ENCODE measurements around the gene SUCO.

The SUCO gene

DNA sequence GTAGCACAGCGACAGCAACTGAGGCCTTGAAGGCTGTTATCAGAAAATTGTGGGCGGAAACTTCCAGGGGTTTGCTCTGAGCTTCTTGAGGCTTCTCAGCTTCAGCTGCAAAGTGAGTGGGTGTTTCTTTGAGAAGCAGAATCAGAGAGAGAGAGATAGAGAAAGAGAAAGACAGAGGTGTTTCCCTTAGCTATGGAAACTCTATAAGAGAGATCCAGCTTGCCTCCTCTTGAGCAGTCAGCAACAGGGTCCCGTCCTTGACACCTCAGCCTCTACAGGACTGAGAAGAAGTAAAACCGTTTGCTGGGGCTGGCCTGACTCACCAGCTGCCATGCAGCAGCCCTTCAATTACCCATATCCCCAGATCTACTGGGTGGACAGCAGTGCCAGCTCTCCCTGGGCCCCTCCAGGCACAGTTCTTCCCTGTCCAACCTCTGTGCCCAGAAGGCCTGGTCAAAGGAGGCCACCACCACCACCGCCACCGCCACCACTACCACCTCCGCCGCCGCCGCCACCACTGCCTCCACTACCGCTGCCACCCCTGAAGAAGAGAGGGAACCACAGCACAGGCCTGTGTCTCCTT is 126.0 kb downstream of the SUCO start, which contains the start of gene FASLG:
Gene FASLG, plus strand, starts transcription at position 233 of the 583 bp plus-strand sequence. Its CDS starts 99 bp downstream, at position 332.
- H3K9me3 ChIP-seq (ENCODE audit: insufficient read depth, low read length), result no peaks in the 10 kb centered on the region
- H3K79me2 ChIP-seq (ENCODE audit: low read length), result no peaks in the 10 kb centered on the region
- H3K9ac ChIP-seq (ENCODE audit: low read length), result no peak within 1 kb of the TSS
- no peak within 1 kb of the TSS for H2AFZ ChIP-seq (ENCODE audit: low read depth, low read length)
- no peaks in the 10 kb centered on the region for H4K20me1 ChIP-seq (ENCODE audit: insufficient read depth, low read length)
- peaks cover 29% of the 10 kb centered on the region for H3K4me1 ChIP-seq (ENCODE audit: low read length)
- no peak within 1 kb of the TSS for H3K27ac ChIP-seq (ENCODE audit: low read length)
- no peaks in the 10 kb centered on the region for H3K36me3 ChIP-seq (replicated peaks; ENCODE audit: low read depth, low read length)
- no peak within 1 kb of the TSS for H3K4me3 ChIP-seq (ENCODE audit: low read length)
- peaks cover 49% of the 10 kb centered on the region for H3K27me3 ChIP-seq (ENCODE audit: low read depth, low read length)
- H3K4me2 ChIP-seq (ENCODE audit: low read length), result no peak within 1 kb of the TSS
- TF ChIP-seq, protein P1, sequence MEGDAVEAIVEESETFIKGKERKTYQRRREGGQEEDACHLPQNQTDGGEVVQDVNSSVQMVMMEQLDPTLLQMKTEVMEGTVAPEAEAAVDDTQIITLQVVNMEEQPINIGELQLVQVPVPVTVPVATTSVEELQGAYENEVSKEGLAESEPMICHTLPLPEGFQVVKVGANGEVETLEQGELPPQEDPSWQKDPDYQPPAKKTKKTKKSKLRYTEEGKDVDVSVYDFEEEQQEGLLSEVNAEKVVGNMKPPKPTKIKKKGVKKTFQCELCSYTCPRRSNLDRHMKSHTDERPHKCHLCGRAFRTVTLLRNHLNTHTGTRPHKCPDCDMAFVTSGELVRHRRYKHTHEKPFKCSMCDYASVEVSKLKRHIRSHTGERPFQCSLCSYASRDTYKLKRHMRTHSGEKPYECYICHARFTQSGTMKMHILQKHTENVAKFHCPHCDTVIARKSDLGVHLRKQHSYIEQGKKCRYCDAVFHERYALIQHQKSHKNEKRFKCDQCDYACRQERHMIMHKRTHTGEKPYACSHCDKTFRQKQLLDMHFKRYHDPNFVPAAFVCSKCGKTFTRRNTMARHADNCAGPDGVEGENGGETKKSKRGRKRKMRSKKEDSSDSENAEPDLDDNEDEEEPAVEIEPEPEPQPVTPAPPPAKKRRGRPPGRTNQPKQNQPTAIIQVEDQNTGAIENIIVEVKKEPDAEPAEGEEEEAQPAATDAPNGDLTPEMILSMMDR (IDR thresholded peaks at IDR 0.05; ENCODE audit: low read depth, low read length), result no peak
- no peak for TF ChIP-seq EZH2phosphoT487 (IDR thresholded peaks at IDR 0.05; ENCODE audit: low read depth)

DNA sequence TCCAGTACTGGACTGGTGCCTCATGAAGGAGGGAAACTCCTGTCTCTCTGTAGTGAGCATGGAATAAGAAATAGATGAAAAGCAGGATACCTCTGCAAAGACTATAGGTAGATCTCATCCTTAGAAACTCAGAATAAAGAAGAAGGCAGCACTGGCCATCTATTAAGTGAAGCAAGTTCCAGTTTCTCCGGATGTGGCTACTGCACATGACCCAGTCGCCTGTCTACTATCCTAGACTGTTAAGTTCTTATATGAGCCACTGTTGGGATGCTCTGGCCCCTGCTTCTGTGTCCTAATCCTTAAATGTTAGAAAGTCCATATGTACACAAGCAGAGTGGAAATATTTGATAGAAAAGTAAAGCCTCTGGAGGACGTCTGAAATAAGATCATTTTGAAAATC is 128.2 kb downstream of the SUCO start:
- Histone ChIP-seq H2AFZ (ENCODE audit: low read depth, low read length) (no peak overlapping the region), H3K79me2 (ENCODE audit: low read length) (no peaks in the 10 kb centered on the region), H3K4me3 (ENCODE audit: low read length) (no peak overlapping the region), H3K27ac (ENCODE audit: low read length) (no peak overlapping the region), H3K9ac (ENCODE audit: low read length) (no peak overlapping the region), H4K20me1 (ENCODE audit: insufficient read depth, low read length) (no peaks in the 10 kb centered on the region), H3K9me3 (ENCODE audit: insufficient read depth, low read length) (no peaks in the 10 kb centered on the region), H3K4me2 (ENCODE audit: low read length) (no peak overlapping the region), H3K27me3 (ENCODE audit: low read depth, low read length) (peaks cover 42% of the 10 kb centered on the region), H3K4me1 (ENCODE audit: low read length) (peaks cover 14% of the 10 kb centered on the region), H3K36me3 (replicated peaks; ENCODE audit: low read depth, low read length) (no peaks in the 10 kb centered on the region)
- TF ChIP-seq, protein P1 (IDR thresholded peaks at IDR 0.05; ENCODE audit: low read depth, low read length), result no peak
- TF ChIP-seq EZH2phosphoT487 (IDR thresholded peaks at IDR 0.05; ENCODE audit: low read depth), result no peak
